HG03135 (cell line): Measurements from ENCODE around the gene CDC42BPB.

Source experiments
- ATAC-seq: cut with Tn5 transposase; IDR thresholded peaks from one replicate; pipeline ENCODE4 v1.9.1; 2021; ENCODE audit warnings: mild to moderate bottlenecking, moderate library complexity; ENCODE audit not compliant: unreplicated experiment

CDC42BPB gene

GRCh38 chr14:103094406-103095209 lies 37.3 kb upstream of the CDC42BPB start, which contains the start of gene EXOC3L4:
EXOC3L4 (plus strand) TSS chr14:103094725; CDS start chr14:103100220, 5,495 bp downstream.
- ATAC-seq: no peak

DNA sequence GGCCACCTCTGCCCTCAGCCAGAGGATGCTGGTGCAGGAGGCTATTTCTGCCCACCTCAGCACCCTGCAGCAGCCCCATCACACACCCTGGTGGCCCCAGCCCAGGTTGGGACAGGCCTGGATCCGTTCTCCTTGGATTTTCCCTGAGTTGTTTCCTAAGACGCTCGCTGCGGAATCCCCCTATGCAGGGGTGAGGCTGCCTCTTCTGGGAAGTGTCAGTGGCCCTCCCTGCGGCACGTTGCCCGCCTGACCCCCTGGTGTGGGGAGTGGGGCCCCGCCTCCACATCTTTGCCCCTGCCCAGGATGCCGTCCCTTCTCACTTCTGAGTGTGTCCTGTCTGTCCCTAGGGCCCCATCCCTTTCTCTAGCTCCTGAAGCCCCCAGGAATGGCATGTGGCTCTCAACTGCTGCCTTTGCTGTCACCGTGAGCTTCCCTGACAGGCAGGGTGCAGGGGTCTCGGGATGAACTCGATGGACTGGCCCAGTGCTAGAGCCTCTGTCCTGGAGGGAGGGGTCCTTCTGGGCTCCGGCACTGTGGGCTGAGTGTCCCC lies 36.6 kb upstream of the CDC42BPB start:
- no peak for ATAC-seq

DNA sequence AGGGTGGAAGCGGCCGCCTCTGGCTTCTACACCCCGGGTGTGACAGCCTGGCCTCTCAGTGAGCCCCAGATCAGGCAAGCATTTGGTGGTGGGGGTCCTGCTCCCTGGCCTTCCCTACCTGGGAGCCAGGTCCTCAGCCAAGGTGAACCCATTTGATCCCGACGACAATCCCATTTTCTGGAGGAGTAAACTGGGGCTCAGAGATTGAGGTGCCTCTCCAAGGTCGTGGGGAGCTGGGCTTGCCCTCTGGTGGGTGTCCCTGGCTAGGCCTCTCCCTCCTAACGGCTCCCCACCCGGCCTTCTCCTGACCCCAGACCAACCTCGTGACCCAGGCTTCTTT lies 34.5 kb upstream of the CDC42BPB start:
- no peak for ATAC-seq

DNA sequence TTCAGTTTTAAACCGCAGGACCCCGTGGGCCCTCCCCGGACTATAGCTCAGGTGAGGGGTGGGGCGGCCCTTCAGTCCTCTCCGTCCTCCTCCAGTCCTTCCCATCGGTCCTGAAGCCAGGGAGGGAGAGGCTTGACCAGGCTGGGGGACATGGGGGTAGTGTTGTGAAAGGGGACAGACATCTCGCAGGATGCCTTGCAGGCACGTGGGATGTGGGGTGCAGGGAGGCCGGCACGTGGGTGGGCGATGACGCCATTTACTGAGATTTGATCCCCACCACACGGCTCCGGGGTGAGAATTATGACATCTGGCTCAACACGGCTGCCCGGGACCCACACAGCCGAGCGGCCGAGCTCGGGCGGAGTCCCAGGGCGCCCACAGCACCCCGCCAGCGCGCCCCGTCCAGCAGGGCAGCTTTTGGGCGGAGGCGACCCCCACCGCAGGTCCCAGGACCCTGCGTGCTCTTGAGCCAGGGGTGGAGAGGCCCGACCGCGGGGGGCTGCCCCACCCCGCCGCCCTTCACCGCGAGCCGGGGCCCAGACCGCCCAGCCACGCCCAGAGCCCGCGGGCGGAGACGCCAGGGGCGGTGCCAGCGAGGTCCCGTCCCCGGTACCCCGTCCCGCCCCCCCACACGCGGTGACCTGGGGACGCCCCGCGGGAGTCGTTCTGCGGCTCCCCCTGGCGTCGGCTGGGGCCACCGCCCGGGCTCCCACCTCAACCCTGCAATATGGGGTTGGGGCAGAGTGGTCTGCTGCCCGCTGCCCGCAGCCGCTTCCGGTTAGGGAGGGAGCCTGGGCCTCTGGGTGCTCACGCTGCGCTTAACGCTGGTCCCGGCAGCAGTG lies 33.9 kb upstream of the CDC42BPB start:
- ATAC-seq: no peak

DNA sequence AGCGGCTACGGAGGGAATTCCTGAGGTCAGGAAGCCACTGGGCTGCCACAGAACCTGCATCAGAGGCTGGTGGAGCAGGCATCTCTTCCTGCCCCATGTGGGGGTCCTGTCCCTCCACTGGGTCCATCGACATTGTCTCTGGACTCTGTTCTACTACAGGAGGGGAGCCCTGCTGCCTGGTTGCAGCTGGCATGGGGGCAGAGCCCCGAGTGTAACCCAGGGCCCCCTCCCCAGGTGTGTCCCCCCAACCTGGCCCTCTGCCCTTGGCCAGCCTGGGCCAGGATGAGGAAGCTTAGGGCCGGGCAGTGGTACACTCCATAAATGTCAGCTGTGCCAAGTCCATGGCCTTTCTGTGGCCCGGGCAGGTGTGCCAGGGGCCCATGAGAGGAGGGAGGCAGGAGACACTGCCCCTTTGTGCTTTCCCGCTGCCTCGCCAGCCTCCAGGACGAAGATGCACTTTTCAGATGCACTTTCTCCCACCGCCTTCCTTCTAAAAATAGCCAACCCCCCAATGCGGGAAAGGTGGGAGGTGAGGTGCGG lies 33.2 kb upstream of the CDC42BPB start:
- ATAC-seq: no peak

DNA sequence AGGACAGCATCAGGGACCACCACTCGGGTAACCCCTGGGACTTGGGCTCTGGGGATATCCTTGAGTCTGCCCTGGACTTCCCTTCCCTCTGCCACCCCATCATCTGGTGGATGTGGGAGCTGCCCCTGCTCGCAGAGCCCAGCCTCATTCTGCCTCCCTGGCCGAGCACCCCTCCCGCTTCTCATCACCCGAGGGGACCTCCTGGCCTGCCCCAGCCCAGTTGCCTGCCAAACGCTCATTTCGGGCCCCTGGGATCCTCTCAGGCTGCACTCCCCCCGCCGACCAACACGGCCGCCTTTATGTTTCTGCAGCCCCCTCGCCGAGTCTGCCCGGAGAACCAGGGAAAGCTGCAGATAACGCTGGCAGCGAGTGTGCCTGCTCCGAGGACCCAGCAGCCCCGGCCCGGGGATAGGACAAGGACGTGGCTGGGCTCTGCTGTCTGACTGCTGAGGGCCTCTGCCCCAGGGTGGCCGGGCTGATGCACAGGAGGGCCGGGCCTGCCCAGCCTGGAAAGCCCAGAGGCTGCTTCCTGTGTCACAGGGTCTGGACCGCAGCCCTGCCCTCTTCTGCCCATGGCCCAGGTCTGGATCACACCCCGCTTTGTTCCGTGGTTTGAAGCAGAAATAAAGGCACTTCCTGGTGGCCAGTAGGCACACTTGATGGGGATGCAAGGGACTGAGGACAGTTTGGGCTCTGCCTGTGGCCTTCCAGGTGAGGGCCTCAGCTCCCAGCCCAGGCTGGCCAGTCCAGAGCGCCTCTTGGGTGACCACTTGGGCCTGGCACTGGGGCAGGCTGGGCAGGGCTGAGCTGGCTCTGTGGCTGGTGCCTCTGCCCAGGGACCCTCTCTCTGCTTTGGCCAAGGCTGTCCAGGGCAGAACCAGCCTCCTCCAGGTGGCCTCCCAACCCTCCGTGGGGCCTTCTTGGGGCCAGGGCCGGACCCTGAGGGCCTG lies 32.3 kb upstream of the CDC42BPB start:
- no peak for ATAC-seq

DNA sequence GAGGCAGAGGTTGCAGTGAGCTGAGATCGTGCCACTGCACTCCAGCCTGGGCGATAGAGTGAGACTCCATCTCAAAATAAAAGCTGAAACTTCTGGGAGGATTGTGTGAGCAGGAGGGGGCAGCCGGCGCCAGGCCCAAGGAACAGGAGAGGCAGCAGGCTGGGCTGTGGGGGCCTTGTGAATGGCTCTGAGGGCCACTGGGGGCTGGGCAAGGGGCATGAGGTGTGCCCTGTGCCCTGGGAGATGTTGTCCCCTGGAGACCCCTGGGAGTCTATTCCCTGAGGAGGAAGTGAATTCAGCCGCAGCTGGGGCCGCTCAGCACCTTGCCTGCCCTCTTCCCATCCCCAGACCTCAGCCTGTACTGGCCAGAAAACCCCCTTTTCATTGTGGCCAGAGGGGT lies 31.6 kb upstream of the CDC42BPB start:
- no peak for ATAC-seq

GRCh38 chr14:103087343-103087835 lies 30.0 kb upstream of the CDC42BPB start:
- no peak for ATAC-seq

DNA sequence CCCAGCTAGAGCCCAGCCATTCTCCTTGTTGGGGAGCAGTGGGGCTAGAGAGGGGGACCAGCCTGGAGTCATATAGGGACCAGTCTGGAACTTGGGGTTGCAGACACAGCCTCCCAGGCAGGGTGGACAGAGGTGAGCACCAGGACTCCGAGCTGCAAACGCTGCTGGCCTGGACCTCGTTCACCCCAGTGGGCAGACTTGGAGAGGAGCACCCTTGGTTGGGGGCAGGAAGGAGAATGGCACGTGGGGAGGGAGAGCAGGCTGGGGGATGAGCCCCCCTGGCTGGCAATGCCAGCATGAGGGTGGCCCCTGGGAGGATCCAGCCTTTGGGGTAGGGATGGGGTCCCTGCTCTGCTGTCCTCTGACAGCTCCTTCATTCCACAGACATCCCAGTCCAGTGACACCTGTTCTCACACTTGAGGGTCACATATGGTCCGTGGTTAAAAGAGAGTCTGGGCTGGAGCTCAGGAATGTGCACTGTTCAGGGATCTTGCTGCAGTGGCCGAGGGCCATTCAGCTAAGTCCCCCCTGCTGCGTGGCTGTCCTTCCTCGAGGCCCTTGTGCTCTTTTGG lies 29.5 kb upstream of the CDC42BPB start:
- ATAC-seq: no peak

- ATAC-seq: no peak
Measured at GRCh38 chr14:103085106-103086091, 28.1 kb upstream of the CDC42BPB start.

DNA sequence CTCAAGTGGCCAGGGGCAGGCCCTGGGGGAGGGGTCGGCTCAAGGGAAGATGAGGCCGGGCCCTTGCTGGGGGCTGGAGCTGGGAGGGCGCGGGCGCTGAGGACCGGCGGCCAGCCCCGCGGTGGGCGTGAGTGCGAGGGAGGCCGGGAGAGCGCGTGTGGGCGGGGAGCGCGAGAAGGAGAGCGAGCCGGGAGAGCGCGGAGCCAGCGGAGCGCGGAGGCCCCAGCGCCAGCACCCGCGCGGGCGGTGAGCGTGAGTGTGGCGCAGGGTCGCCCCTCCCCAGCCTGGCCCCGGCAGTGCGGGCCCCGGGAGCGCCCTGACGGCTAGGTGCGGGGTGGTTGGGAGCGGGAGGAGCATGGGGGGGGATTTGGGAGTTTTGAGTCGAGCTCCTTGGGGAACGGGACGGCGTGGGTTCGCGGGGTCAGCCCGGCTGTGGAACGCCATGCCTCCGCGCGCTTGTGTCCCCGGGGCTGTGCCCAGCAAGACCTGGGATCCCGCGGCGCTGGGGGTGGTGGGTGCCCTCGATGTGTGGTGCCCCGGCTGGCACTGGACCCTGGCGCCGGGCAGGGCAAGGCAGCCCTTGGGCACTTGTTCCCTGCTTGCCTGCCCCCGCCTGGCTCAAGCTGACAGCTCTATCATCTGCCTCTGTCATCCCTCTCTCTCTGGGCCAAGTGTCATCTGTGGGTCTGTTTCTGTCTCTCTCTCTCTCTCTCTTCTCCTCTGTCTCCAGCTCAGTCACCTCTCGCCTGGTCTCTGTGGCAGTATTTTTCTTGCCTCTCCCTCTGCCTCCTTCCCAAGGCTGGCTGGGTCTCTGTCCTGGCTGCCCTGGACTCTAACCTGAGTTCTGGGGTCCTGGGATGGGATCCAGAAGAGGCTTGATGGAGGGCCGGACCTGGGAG lies 26.9 kb upstream of the CDC42BPB start, which contains the start of gene LBHD2:
LBHD2 (plus strand) TSS at position 190 of the 899 bp plus-strand sequence. CDS start 1,803 bp downstream, outside the sequence.
- ATAC-seq: no peak

DNA sequence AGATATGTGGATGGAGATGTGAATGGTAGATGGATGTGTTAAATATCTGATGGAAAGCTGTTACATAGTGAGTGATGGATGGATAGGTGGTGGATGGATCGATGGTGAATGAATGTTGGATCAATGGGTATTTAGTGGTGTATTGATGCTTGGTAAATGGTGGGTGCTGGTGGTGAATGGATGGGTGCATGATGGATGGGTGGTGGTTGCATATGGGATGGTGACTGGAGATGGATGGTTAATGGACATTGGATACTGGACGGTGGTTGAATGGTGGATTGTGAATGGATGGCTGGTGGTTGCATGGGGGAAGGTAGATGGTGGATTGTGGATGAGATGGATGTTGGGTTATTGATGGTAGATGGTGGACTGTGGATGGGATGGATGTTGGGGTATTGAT lies 24.6 kb upstream of the CDC42BPB start:
- no peak for ATAC-seq

DNA sequence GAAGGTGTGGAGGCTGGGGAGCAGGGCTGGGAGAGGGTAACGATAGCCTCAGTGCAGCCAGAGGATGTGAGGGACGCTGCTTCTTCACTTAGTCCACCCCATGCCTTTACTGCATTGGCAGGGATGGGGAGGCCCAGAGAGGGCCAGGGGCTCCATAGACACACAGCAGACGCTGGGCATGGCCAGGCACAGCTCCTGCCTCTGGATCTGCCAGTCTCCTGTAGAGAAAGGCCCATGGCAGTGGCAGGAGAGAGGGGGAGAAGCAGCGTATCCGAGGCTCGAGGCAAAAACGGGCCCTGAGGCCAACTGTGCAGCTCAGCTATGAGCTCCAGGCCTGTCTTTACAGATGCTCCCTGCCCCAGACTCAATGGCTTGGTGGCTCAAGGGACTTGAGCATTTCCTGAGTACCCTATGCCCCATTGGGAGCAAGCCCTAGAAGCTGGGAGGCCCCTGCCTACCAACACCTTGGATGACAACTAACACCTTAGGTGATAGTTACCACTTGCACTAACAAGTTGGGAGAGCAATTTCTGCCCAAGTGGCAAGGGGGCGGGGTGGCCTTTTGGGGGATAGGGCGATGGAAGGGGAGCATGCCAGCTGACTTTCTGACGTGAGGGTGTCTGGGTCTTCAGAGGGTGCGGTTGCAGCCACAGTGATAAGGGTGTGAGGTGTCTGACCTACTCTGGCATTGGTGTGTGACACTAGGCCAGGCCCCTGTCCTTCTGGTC lies 21.7 kb upstream of the CDC42BPB start:
- ATAC-seq: no peak

- peak; percentile 47 for ATAC-seq
Measured at GRCh38 chr14:103078420-103078749, 21.0 kb upstream of the CDC42BPB start.

- no peak for ATAC-seq
Measured at GRCh38 chr14:103074729-103075367, 17.5 kb upstream of the CDC42BPB start.

GRCh38 chr14:103073876-103074728 lies 16.8 kb upstream of the CDC42BPB start:
- no peak for ATAC-seq
